Measurements from ENCODE around the gene KCTD21.

Gene KCTD21

DNA sequence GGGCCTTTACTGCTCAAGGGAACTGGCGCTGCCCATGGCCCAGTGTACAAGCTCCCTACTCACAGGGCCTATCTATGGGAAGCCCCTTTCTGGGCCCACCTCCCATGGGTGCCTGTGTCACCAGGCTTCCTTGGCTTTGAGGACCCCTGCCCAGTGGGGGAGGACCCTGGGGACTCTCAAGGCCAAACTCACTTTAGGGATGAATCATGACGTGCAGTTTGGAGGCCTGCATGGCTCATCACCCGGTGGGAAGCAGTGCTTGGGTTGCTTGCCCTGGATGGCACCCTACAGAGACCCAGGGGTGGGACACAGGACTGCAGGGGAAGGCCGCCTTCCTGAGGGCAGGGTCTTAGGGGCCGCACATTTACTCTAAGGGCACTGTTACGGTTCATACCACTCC, 16.5 kb downstream of the KCTD21 start:
- TF ChIP-seq, protein P1, sequence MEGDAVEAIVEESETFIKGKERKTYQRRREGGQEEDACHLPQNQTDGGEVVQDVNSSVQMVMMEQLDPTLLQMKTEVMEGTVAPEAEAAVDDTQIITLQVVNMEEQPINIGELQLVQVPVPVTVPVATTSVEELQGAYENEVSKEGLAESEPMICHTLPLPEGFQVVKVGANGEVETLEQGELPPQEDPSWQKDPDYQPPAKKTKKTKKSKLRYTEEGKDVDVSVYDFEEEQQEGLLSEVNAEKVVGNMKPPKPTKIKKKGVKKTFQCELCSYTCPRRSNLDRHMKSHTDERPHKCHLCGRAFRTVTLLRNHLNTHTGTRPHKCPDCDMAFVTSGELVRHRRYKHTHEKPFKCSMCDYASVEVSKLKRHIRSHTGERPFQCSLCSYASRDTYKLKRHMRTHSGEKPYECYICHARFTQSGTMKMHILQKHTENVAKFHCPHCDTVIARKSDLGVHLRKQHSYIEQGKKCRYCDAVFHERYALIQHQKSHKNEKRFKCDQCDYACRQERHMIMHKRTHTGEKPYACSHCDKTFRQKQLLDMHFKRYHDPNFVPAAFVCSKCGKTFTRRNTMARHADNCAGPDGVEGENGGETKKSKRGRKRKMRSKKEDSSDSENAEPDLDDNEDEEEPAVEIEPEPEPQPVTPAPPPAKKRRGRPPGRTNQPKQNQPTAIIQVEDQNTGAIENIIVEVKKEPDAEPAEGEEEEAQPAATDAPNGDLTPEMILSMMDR (IDR thresholded peaks at IDR 0.05; ENCODE audit: control insufficient read depth, extremely low read depth, insufficient read depth), result no peak
- no peak overlapping the region for H3K4me3 ChIP-seq (ENCODE audit: low read depth, low read length)
- no peak for DNase-seq (ENCODE audit: low read depth)

DNA sequence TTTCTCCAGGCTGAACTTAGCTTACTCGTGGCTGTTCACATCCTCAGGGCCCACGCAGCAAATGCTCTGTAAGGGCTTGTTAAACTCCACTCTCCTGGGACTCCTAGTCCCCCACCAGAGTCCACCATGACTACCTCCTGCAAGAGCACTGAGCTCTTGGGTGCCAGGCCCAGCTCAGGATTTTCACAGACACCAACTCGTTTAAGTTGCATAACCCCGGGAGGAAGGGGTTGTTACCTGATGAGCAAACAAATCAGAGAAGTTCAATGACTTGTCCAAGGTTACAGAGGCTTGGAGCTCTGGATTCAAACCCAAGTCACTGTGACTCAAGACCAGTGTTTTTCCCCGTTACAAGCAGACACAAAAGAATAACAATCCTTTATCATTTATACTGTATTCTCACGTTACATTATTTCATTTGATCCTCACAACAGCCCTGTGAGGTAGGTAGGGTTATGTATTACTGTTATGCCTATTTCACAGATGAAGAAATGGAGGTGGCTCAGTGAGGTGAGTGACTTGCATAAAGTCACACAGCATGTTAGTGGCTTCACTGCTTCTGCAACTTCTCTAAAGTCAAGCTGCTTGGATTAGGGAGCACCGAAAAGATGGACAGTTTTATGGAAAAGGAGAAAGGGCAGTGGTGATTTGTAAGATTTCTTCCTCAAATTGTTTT, 17.4 kb downstream of the KCTD21 start:
- no peak for DNase-seq (ENCODE audit: low read depth)
- TF ChIP-seq, protein P1 (IDR thresholded peaks at IDR 0.05; ENCODE audit: control insufficient read depth, extremely low read depth, insufficient read depth), result no peak
- H3K4me3 ChIP-seq (ENCODE audit: low read depth, low read length), result no peak overlapping the region

DNA sequence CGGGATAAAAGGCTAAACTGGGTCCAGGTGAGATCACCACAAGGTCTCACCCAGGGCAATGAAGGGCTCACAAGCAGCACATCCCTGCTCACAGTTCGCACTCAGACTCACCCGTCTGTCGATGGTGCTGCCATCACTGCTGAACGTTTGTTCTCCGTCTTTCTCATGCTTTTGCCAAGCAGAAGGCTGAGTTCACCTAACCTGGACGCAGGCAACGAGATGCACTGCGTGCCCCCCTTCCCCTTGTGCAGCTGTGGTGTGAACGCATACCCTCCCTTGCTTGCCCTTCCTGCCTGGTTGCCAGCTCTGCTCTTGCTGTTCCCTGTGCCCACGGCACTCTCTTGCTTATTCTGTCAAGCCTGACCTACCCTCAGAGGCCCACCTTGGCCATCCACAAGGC, 18.0 kb downstream of the KCTD21 start:
- H3K4me3 ChIP-seq (ENCODE audit: low read depth, low read length), result no peak overlapping the region
- no peak for DNase-seq (ENCODE audit: low read depth)
- TF ChIP-seq, protein P1 (IDR thresholded peaks at IDR 0.05; ENCODE audit: control insufficient read depth, extremely low read depth, insufficient read depth), result no peak

DNA sequence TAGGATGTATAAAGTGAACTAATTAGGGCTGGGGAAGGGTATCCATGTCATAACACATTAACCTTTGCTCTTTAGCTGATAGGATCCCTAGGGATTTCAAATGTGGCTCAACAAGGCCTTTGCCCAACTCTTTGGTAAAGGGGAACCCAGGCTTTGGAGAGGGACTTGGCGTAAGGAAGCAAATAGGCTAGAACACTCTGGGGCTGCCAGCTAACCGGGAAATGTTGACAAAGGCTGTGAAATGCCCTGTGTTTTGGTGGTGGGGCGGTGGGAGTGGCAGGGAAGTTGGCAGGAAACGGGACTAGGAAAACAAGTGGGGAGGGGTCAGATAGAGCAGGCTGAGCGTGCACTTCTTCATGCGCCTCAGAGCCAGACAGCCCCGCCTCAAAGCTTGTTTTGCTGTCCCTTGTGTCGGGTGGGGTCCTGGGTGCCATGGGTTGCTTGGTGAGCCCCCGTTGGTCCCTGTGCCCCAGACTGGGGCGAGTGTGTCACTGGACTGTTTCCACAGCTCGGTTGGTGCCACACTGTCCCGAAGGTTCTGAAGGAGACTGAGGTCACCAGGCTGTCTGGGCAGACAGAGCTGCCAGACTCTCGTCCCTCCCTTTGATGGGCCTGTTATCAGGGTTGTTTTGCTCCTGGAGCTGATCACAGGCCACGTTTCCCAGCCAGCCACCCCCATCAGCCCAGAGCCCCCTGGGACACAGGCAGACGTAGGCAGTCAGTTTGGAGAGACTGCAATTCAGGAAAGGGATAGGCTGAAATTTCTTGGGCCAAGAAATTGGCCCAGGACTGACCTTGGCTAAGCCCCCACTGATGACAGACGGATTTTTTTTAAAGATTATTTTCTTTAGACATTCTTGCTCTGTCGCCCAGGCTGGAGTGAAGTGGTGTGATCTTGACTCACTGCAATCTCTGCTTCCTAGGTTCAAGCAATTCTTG, 19.6 kb downstream of the KCTD21 start:
- DNase-seq (ENCODE audit: low read depth), result peak; percentile 88
- TF ChIP-seq, protein P1 (IDR thresholded peaks at IDR 0.05; ENCODE audit: control insufficient read depth, extremely low read depth, insufficient read depth), result no peak
- H3K4me3 ChIP-seq (ENCODE audit: low read depth, low read length), result no peak overlapping the region

DNA sequence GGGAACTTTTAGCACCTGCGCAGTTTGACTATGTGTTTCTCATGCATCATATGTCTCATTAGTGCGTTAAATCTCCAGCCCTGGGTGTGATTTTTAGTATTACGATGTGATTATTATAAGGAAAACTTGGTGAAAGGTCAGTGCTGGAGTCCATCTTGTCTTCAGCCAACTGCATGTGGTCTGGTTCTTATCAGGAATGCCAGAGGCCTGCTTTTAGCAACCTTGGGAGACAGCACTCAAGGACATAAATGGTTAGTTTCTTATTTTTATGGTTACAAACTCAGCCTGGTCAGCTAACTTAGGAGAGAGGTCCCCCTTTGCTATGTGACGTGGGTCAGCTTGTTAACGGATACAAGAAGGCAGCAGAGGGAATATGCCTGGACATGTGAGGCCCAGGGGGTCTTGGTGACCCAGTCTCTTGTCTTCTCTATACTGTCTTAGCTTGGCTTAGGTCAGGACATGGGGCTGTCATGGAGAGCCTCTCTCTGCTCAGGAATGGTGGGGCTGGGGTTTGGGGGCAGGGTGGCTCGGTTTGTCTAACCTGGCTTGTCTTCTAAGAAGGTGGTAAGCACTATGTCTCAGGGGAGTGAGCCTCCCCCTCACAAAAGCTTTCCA, 21.5 kb downstream of the KCTD21 start:
- TF ChIP-seq, protein P1 (IDR thresholded peaks at IDR 0.05; ENCODE audit: control insufficient read depth, extremely low read depth, insufficient read depth), result no peak

DNA sequence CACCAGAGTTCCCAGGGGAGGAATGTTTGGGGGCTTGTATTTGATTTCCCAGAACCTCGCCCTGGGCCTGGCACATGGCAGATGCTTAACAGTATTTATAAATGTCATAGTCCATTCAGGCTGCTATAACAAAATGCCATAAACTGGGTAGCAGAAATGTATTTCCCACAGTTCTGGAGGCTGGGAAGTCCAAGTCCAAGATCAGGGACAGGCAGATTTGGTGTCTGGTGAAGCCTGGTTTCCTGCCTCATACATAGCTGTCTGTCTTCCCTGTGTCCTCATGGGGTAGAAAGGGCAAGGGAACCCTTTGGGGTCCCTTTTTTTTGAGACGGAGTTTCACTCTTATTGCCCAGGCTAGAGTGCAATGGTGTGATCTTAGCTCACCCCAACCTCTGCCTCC, 24.0 kb downstream of the KCTD21 start:
- TF ChIP-seq, protein P1 (IDR thresholded peaks at IDR 0.05; ENCODE audit: control insufficient read depth, extremely low read depth, insufficient read depth), result no peak
- H3K4me3 ChIP-seq (ENCODE audit: low read depth, low read length), result no peak overlapping the region
- no peak for DNase-seq (ENCODE audit: low read depth)

More for the DNA sequence above, 21.5 kb downstream of the KCTD21 start:
- no peak for DNase-seq (ENCODE audit: low read depth)
- no peak overlapping the region for H3K4me3 ChIP-seq (ENCODE audit: low read depth, low read length)
